ENCODE results near the gene LSM14A.

Gene LSM14A

GRCh38 chr19:34184880-34185491 lies 12.7 kb downstream of the LSM14A start (continued):
- 0 out of 2 replicates have a peak, but pooled peaks have one; percentile 46 for TF ChIP-seq ZSCAN18 (tag by site-specific recombination; IDR thresholded peaks at IDR 0.05)
- peak; percentile 80; the same call in 1 of the 2 replicates for TF ChIP-seq ZNF10 (tag by site-specific recombination; IDR thresholded peaks at IDR 0.05)
- peak; percentile 43; the same call in 1 of the 2 replicates for TF ChIP-seq KLF9 (tag by site-specific recombination; IDR thresholded peaks at IDR 0.05; ENCODE audit: low read depth)
- no peak for TF ChIP-seq ZNF202 (tag by site-specific recombination; IDR thresholded peaks at IDR 0.05; ENCODE audit: borderline replicate concordance)
- peak; percentile 89 for TF ChIP-seq ZNF558 (tag by site-specific recombination; IDR thresholded peaks at IDR 0.05)
- peak; percentile 85; the same call in 1 of the 2 replicates for TF ChIP-seq ZNF335 (tag by site-specific recombination; conservative IDR thresholded peaks at IDR 0.05)
- TF ChIP-seq ZBTB44 (tag by site-specific recombination; IDR thresholded peaks at IDR 0.05) = peak; percentile 90
- 0 out of 2 replicates have a peak, but pooled peaks have one; percentile 25 for TF ChIP-seq ZNF660 (tag by site-specific recombination; IDR thresholded peaks at IDR 0.05)
- TF ChIP-seq ZNF433 (tag by site-specific recombination; IDR thresholded peaks at IDR 0.05; ENCODE audit: low read depth) = no peak
- TF ChIP-seq ZBTB6 (tag by site-specific recombination; IDR thresholded peaks at IDR 0.05) = peak; percentile 38; the same call in 1 of the 2 replicates
- TF ChIP-seq KLF7 (tag by site-specific recombination; IDR thresholded peaks at IDR 0.05; ENCODE audit: borderline replicate concordance) = peak; percentile 13; the same call in 1 of the 2 replicates
- peak; percentile 91 for TF ChIP-seq ZBTB17 (tag by site-specific recombination; IDR thresholded peaks at IDR 0.05)
- TF ChIP-seq ZXDB (tag by site-specific recombination; IDR thresholded peaks at IDR 0.05) = peak; percentile 93
- TF ChIP-seq ZNF701 (tag by site-specific recombination; IDR thresholded peaks at IDR 0.05) = no peak
- TF ChIP-seq ZNF2 (tag by site-specific recombination; IDR thresholded peaks at IDR 0.05) = peak; percentile 92
- TF ChIP-seq ZFP37 (tag by site-specific recombination; IDR thresholded peaks at IDR 0.05) = peak; percentile 86; the same call in 1 of the 2 replicates
- TF ChIP-seq ZNF629 (tag by site-specific recombination; IDR thresholded peaks at IDR 0.05) = peak; percentile 98
- TF ChIP-seq ZBTB8A (tag by site-specific recombination; IDR thresholded peaks at IDR 0.05) = peak; percentile 44; the same call in 1 of the 2 replicates
- peak; percentile 97 for TF ChIP-seq ZNF843 (tag by site-specific recombination; IDR thresholded peaks at IDR 0.05)
- no peak for TF ChIP-seq ZNF311 (tag by site-specific recombination; IDR thresholded peaks at IDR 0.05; ENCODE audit: borderline replicate concordance)
- TF ChIP-seq ZNF692 (tag by site-specific recombination; IDR thresholded peaks at IDR 0.05) = peak; percentile 94
- TF ChIP-seq PRDM10 (tag by site-specific recombination; IDR thresholded peaks at IDR 0.05) = peak; percentile 92
- TF ChIP-seq GLIS1 (tag by site-specific recombination; IDR thresholded peaks at IDR 0.05) = no peak; the same call in 1 of the 2 replicates
